ENCODE results near the gene KCNK18. TPM values are rescaled to one million over a fixed set of nuclear protein-coding genes. Genes with fewer than 3 reads are reported as not detected.

The KCNK18 gene
- total RNA-seq, result not detected

GRCh38 chr10:117197189-117197588 lies at the start of gene KCNK18:
Gene KCNK18, plus strand, starts transcription at chr10:117197489. Its CDS starts 0 bp downstream, at chr10:117197489.
- no peak for DNase-seq

GRCh38 chr10:117148284-117148683 lies 49.0 kb upstream of the KCNK18 start:
- no peak for DNase-seq

- DNase-seq, result no peak
These were observed 44.6 kb upstream of the KCNK18 start for GRCh38 chr10:117152668-117153067.

- no peak for DNase-seq
These were observed 39.0 kb upstream of the KCNK18 start for GRCh38 chr10:117158297-117158696.

GRCh38 chr10:117159390-117159789 lies 37.9 kb upstream of the KCNK18 start:
- DNase-seq, result no peak

GRCh38 chr10:117160567-117160966 lies 36.7 kb upstream of the KCNK18 start:
- DNase-seq, result no peak

GRCh38 chr10:117161386-117162033 lies 35.8 kb upstream of the KCNK18 start:
- DNase-seq, result no peak

- no peak for DNase-seq
These were observed 34.9 kb upstream of the KCNK18 start for GRCh38 chr10:117162093-117163060.

- DNase-seq, result no peak
These were observed 34.0 kb upstream of the KCNK18 start for GRCh38 chr10:117163061-117163953.

- DNase-seq, result no peak
These were observed 33.2 kb upstream of the KCNK18 start for GRCh38 chr10:117163954-117164548.

GRCh38 chr10:117164592-117165537 lies 32.4 kb upstream of the KCNK18 start:
- no peak for DNase-seq

GRCh38 chr10:117165538-117166417 lies 31.5 kb upstream of the KCNK18 start:
- no peak for DNase-seq

- DNase-seq, result no peak
These were observed 30.6 kb upstream of the KCNK18 start for GRCh38 chr10:117166418-117167345.

GRCh38 chr10:117167346-117167788 lies 29.9 kb upstream of the KCNK18 start:
- DNase-seq, result no peak

GRCh38 chr10:117167789-117168674 lies 29.3 kb upstream of the KCNK18 start:
- peak; percentile 50 for DNase-seq

GRCh38 chr10:117168729-117169128 lies 28.6 kb upstream of the KCNK18 start:
- no peak for DNase-seq

GRCh38 chr10:117169480-117169879 lies 27.8 kb upstream of the KCNK18 start:
- DNase-seq, result no peak

GRCh38 chr10:117170244-117170643 lies 27.0 kb upstream of the KCNK18 start:
- no peak for DNase-seq

Data from effector CD4-positive, alpha-beta T cell (primary cell).